ENCODE data around the gene SPAG4.

GRCh38 chr20:35635652-35636051 is 20.0 kb downstream of the SPAG4 start:
- TF ChIP-seq CTCF (IDR thresholded peaks at IDR 0.05; ENCODE audit: insufficient read depth, low read depth, low read length) (no peak), EZH2 (IDR thresholded peaks at IDR 0.05; ENCODE audit: insufficient read depth, low read length) (no peak)

Measured in astrocyte (in vitro differentiated cells and primary cell).